Epithelial cell of esophagus (primary cell): ENCODE results near the gene TIMM44.
A peak's percentile ranks its signal among the peaks of the same experiment; 100 is the strongest.

Source experiments
- DNase-seq: peaks from one replicate; pipeline ENCODE4 v3.0.0; 2010; ENCODE audit warnings: low read depth
- H3K4me3 ChIP-seq: 2 replicates; pipeline ENCODE4 v1.5.1; 2011; ENCODE audit warnings: mild to moderate bottlenecking, low read length, control low read depth
- TF ChIP-seq, protein P1 (sequence below): IDR thresholded peaks from 2 replicates; pipeline ENCODE4 v1.5.1; 2011; ENCODE audit warnings: low read depth, mild to moderate bottlenecking, low read length, control low read depth, inconsistent platforms; ENCODE audit not compliant: insufficient read depth; ENCODE audit errors: missing control alignments

TIMM44 gene

DNA sequence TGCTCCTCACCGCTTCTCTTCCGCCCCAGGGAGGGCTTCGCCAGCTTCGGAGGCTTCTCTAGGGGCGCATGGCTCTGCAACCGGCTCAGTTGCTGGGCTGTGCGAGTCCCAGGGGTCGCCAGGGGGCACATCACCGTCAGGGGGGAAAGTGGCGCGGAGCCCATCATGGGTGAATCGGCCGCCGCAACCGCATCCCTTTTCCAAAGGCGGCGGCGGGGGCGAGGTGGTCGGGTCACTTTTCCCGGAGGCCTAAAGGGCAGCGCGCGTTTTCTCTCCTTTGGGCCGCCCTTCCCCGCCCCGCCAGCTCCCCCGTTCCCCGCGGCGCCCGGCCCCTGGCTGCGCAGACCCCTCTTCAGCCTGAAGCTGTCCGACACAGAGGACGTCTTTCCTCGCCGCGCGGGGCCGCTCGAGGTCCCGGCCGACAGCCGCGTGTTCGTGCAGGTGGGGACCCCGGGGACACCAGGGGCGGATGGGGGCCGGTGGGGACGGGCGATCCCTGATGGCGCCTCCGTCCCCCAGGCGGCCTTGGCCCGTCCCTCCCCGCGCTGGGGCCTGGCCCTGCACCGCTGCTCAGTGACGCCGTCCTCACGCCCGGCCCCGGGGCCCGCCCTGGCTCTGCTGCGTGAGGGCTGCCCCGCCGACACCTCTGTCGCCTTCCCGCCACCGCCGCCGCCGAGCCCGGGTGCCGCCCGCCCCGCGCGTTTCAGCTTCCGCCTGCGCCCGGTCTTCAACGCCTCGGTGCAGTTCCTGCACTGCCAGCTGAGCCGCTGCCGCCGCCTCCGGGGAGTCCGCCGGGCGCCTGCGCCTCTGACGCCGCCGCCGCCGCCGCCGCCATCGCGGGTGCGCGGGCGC is 27.1 kb downstream of the TIMM44 start:
- peak overlapping the region; percentile 52 for H3K4me3 ChIP-seq
- TF ChIP-seq, protein P1, sequence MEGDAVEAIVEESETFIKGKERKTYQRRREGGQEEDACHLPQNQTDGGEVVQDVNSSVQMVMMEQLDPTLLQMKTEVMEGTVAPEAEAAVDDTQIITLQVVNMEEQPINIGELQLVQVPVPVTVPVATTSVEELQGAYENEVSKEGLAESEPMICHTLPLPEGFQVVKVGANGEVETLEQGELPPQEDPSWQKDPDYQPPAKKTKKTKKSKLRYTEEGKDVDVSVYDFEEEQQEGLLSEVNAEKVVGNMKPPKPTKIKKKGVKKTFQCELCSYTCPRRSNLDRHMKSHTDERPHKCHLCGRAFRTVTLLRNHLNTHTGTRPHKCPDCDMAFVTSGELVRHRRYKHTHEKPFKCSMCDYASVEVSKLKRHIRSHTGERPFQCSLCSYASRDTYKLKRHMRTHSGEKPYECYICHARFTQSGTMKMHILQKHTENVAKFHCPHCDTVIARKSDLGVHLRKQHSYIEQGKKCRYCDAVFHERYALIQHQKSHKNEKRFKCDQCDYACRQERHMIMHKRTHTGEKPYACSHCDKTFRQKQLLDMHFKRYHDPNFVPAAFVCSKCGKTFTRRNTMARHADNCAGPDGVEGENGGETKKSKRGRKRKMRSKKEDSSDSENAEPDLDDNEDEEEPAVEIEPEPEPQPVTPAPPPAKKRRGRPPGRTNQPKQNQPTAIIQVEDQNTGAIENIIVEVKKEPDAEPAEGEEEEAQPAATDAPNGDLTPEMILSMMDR = no peak
- DNase-seq = peak; percentile 56

GRCh38 chr19:7915250-7916102 is 28.0 kb downstream of the TIMM44 start:
- TF ChIP-seq, protein P1 = no peak
- DNase-seq = no peak
- H3K4me3 ChIP-seq = peak overlapping the region; percentile 41

DNA sequence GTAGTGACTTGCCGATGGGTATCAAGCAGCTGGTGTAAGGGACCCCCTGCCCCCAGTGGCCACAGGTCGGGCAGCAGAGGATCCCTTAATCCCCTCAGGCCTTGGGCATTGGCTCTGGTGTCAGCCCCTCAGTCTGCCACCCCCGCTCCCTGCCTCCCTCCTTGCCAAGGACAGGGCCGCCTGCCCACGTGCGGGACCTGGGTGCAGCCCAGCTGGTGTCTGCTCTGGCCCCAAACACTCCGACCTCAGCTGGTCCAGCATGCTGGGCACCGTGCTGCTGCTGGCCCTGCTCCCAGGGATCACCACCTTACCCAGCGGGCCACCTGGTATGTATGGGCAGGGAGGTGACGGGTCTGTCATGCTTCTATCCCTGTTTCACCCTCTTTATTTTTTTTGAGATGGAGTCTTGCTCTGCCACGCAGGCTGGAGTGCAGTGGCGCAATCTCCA is 28.8 kb downstream of the TIMM44 start, which contains the start of gene TGFBR3L:
Gene TGFBR3L (plus strand): TSS at position 233 of the 448 bp plus-strand sequence.
- TF ChIP-seq, protein P1 = no peak
- DNase-seq = no peak
- no peak within 1 kb of the TSS for H3K4me3 ChIP-seq

DNA sequence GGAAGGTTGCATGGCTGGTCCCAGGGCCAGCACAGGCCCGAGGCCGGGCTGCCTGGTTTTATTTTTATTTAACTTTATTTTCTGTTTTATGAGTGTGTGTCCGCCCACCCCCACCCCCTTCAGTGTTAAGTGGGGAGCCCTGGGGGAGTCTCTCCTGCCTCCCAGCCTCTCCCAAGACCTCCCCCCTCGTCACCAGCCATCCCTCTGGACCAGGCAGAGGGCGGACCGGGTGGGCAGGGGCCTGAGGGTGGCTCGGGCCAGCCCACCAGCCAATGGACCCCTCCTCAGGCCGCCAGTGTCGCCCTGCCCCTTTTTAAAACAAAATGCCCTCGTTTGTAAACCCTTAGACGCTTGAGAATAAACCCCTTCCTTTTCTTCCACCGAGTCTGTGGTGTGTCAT is 29.4 kb downstream of the TIMM44 start:
- TF ChIP-seq, protein P1 = no peak
- H3K4me3 ChIP-seq = no peak overlapping the region
- no peak for DNase-seq

- DNase-seq = no peak
- no peak overlapping the region for H3K4me3 ChIP-seq
- TF ChIP-seq, protein P1 = no peak
These were observed 29.8 kb downstream of the TIMM44 start for GRCh38 chr19:7913652-7914051.

GRCh38 chr19:7912697-7913564 is 30.5 kb downstream of the TIMM44 start:
- TF ChIP-seq, protein P1 = no peak
- H3K4me3 ChIP-seq = no peak overlapping the region
- DNase-seq = no peak
